IPS-NIHi7 (cell line): Measurements from ENCODE around the gene CARS2.

ENCODE experiments used
- DNase-seq: peaks from one replicate; pipeline ENCODE4 v3.0.0; 2012; ENCODE audit warnings: mixed read lengths; ENCODE audit errors: extremely low spot score

The CARS2 gene

DNA sequence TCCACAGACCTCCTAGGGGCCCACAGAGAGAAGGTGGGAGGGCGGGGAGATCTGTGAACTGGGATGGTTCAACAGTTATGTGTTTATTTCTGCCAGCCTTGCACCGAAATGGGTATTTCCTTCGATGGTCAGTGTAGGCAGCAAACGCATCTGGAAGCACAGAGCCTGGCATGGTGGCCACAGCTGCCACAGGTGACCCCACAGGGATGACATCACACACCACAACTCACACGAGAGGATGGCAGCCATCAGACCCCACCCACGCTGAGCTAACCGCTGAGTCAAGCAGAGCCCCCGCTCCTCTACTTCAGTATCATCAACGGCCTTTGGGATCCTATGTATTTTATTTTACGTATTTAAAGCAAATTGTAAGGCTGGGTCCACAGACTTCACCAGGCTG, 53.2 kb downstream of the CARS2 start:
- DNase-seq = no peak

DNA sequence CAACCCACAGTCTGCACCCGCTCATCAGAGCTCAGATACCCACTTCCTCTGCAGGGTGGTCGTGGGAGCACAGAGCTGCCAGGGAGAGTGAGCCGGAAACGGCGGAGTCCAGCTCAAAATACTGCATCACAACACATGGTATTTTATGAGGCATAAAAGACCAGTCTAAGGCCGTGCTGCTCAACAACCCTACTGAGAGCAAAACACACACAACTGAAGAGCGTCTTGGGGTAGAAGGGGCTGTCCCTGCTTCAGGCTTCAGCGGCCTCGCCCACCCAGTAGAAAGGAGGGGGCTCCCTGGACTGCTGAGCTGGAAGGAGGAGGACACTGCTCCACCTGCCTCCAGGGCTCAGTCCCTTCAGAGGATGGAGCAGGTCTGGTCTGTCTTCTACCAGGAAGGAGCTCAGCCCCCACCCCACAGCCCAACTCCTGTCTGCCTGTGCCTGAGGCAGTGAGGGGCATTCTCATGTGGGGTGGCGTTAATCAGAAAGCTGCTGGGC, 53.6 kb downstream of the CARS2 start:
- no peak for DNase-seq

DNA sequence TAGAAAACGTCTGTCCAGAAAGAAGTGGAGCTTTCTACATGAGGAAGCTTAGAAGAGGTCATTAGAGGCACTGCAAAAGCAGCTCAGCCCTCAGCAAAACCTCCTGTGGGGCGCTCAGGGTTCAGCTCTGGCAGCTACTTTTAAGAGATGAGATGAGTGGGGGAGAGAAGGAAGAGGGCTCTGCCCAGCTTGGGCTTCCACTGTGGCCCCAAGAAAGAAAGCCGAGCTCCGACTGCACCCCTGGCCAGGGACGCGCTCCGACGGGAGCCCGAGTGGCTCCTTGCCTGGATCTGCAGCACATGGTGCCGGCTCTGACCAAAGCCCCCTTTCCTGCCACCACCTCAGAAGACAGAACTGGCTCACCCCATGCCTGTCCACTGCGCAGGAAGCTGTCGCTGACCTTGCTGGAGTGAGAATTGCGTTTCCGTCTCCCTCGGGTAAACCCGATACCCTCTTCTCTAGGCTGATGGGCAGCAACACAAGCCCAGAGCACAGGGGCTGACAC, 54.1 kb downstream of the CARS2 start:
- no peak for DNase-seq

DNA sequence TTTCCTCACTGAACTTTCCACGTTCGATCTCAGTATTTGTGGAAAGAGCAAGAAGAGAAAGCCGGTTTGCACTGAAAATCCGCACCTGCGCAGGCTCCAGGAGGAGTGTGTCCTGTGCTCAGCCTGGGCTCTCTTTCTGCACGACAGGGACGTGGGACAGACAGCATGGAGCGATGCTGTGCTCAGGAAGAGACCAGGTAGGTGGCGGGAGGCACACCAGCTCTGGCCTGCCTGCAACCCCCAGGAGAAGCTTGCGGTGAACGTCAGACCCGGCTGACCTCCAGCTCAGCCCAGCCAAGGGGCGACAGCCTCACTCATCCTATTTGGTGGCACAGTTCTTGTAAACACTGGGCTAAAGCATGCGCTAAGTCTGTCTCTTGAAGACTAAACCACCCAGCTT, 54.6 kb downstream of the CARS2 start:
- no peak for DNase-seq

DNA sequence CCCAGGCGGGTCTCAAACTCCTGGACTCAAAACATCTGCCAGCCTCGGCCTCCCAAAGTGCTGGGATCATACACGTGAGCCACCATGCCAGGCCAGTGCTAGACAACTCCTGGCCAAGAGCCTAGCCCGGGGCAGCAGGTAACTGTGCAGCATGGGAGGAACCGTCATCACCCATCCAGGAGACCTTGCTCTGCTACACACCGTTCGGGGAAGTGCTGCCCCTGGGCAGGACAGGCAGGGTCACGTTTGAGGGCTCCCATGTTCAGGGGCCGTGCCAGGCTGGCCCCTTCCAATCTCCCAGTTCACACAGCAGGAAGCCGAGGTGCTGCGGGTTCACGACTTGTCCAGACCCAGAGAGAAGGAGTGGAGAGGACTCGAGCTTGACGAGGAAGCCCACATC, 55.5 kb downstream of the CARS2 start:
- no peak for DNase-seq

DNA sequence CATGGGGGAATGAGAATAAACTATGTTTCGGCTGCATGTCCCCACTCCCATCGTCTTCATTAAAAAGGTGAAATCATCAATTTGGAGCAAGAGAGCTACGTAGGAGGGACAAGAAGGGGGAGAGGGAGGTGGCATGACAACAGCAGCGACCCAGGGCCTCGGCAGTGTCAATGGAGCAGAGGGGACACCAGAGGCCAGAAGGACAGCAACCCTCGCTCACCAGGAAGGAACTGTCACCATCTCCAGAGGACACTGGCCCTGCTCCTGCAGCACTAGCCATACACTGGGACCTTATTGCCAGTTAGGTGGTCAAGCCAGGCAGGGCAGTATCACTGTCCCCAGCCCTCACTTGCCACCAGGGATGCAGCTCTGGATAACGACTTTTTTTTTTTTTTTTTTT, 56.4 kb downstream of the CARS2 start:
- DNase-seq = no peak

DNA sequence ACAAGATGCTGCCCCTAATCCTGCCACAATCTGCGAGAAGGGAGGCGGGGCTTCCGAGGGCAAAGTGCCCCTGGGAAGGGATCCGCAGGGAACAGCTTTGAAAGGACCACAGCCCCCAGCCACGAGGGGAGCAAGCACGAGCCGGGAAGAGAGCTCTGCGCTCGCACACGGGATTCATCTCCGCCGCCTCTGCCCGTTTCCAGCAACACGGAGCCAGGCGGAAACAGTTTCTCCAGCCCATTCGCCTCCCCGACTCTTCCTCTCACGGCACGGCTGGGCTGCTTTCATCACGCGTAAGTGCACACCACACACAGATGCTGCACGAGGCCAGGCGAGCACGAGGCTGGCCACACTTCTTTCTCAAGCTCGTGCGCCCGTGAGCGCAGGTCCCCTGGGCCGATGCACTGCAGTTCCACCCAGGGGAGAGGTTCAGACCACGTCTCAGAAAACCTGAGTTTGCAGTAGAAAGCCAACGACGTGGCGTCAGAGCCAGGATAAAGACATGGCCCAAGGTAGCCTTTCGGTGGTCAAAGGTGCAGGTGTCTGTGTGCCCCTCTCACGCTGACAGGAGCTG, 57.0 kb downstream of the CARS2 start:
- DNase-seq = no peak

DNA sequence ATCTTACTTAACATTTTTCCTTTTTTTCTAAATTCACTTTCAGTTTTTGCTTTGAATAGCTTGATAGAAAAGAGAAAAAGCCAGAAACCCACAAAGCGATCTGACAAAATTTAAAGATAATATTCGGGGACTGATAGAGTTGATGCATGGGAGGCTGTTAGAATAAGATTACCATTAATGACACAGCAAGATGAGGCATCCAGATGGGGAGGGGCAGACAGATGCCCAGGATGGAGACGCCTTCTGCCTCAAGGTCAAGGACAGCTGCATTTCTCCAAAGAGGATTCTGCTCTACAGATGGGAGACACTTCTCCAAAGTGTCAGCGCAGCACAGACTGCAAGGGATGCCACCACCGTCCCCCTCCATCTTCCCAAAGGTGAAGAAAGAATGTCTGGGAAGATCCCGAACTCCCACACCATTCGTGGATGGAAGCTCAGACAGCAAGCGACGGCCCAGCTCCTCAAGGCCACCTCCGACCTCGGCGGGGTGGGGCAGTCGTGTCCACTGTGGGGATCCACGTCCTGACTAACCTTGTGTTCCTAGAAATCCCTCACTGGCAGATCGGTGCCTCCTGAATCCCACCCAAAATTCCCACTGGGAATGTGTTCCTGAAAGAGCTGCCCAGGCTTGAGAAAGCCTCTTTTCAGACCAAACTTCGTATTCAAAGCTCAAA, 57.6 kb downstream of the CARS2 start:
- DNase-seq = no peak

DNA sequence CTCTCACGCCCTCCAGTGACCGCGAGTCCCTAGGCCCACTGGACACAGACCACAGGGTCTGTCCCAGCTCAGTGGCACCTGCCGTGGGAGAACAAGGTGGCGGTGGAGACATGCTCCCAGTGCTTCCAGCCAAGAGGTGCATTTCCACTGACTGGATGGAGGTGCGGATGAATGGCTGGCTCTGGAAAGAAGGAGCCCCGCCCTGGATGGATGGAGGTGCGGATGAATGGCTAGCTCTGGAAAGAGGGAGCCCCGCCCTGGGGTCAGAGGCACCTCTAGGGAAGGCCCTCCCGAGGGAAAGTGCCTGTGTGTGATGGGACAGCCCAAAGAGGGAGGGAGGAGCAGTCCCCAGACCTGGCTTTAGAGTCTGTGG, 58.6 kb downstream of the CARS2 start:
- DNase-seq = no peak

DNA sequence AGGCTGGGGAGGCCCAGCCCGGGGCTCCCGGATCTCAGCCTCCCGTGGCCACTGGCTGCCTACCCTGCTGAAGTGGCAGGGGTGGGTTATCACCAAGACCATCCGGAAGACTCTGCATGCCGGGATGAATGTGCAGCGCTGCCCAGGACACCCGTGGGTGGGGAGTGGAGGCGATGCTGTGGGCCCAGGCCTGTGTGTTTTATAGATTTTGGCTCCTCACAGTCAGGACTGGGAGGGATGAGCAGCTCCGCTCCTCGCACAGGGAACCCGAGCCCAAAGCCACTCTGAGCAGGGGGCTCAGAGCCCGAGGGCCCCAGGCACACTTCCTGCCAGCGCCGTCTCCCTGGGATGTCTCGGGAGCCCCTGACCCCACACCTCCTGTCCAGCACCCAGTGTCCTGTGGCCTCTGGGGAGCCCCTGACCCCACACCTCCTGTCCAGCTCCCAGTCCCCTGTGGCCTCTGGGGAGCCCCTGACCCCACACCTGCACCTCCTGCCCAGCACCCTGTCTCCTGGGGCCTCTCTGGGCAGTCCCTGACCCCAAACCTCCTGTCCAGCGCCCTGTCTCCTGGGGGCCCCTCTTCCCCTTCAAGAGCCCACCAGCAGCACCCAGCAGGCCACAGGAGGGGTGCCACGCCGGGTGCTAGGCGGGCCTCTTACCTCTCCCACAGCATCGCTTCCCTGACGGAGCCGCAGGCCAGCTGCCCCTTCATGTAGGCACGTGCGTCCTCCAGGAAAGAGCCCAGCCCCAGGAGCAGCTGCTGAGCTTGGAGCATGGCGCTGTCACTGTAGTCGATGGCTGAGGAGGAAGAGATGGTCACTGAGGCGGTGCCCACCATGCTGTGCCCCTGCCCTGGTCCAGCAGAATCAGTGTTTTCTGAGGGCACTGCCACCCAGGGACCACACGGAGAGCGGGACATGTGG, 59.2 kb downstream of the CARS2 start:
- no peak for DNase-seq

DNA sequence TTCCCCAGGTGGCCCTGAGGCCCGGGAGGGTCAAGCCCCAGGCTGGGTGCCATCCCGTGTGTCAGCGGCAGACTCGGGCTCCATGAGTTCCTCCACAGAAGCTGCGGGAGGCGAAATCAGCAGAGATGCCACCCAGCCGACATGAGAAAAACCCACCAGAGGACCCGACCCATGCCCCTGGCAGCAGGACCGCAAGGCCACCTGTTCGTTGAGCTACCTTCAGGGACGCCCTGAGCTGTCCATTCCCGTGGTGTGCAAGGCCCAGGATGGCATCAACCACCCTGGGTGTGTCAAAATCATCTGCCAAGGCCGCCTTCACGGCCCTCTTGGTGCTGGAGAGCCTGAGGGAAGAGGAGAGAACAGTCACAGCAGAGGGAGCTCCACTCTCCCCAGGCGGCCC, 60.2 kb downstream of the CARS2 start:
- DNase-seq = no peak

DNA sequence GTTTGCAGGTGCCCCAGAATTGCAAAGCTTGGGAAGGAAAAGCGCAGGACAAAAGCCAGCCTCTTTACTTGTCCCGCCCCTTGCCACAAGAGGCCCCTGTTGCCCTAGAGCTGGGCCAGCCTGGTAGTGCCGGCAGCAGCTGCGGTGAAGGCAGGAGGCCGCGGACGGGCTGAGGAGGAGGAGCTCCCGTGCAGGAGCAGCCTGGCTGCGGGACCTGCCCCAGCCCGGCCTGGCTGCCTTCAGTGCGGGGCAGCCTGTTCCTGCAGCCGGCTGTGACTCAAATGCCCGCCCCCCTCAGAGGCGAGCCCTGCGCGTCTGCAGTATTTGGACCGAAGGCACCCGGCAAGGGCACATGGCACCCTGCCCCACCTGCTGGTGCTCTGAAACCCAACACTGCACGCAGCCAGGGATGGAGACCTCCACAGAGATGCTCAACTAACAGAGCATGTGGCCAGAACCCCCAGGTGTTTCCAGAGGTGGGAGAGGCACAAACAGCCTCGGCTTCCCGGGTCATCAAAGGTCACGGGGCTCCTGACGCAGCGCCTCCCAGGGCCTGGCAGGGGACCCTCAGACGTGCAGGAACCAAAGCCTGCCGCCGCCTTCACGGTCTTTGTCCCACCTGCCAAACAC, 60.9 kb downstream of the CARS2 start:
- DNase-seq = peak; percentile 93

DNA sequence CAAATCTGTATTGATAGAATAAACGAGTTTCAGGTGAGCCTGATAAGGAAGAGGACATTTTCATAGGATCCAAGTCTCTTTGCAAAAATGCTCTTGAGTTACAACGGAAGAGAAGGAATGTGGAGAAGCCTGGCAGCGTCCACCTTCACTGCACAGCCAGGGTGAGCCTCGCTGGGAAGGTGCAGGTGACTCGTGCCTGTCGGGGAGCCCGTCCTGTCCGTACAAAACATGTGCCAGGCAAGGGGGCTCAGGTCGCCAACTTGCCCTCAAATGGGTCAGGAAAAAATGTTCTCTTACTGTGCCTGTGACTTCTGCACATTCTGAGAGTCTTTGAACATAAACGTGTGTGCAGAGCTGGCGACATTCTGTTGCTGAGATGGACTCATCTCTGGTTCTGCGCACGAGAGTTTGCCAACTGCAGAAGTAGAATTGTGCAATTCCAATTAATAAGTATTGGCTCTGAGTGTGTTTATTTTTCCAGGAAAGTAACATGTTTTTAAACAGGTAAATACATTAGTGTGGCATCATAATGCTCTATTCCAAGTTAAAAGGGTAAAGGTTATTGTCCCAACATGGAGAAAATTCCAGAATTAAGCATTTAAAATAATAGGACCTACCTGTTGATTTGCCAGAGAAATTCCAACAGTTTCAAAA, 62.0 kb downstream of the CARS2 start:
- DNase-seq = no peak

DNA sequence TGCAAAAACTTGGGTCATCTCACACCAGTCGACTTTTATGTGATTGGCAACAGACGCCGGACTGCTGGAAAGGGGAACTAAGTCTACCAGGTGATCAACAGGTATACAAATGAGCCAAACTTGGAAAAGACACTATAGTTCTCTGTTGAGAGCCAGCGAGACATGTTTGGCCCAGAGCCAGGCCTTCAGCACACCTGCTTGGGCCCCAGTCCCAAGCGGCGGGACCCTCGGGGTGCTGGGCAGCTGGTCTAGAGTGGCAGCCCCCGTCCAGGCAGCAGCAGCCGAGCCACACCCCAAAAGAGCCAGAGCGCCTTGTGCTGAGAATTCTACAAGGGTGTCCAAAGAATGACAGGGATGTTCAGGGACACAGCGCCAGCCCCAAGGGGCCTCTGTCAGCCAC, 62.6 kb downstream of the CARS2 start:
- DNase-seq = no peak

DNA sequence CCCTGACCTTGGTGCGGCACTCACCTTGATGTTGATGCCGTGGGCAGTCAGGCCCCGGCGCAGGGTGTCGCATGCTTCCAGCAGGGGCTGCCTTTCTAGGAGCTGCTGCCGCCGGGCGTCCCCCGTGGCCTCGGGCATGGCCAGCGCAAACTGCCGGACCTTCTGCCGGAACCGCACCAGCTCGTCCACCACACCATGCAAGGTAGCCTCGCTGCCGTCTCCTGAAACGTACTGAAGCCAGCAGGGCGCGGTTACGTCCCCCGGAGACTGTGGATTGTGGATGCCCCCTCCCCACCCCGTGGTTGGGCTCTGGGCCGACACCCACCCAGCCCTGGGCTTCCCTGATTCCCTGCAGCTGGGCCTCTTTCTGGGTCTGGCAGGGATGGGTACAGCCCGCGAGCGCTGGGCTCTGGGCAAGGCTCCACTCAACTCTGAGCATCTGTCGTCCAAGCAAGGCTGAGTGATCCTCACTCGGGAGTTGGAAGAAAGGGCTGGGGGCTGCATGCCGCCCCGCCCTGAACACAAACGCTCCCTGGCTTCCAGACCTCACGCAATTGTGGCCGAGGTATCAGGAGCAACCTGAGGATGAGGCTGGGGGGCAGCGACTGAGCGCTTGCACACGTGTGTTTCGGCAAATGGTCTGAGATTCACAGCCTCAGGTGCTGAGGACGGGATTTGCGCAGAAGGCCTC, 63.5 kb downstream of the CARS2 start:
- no peak for DNase-seq

DNA sequence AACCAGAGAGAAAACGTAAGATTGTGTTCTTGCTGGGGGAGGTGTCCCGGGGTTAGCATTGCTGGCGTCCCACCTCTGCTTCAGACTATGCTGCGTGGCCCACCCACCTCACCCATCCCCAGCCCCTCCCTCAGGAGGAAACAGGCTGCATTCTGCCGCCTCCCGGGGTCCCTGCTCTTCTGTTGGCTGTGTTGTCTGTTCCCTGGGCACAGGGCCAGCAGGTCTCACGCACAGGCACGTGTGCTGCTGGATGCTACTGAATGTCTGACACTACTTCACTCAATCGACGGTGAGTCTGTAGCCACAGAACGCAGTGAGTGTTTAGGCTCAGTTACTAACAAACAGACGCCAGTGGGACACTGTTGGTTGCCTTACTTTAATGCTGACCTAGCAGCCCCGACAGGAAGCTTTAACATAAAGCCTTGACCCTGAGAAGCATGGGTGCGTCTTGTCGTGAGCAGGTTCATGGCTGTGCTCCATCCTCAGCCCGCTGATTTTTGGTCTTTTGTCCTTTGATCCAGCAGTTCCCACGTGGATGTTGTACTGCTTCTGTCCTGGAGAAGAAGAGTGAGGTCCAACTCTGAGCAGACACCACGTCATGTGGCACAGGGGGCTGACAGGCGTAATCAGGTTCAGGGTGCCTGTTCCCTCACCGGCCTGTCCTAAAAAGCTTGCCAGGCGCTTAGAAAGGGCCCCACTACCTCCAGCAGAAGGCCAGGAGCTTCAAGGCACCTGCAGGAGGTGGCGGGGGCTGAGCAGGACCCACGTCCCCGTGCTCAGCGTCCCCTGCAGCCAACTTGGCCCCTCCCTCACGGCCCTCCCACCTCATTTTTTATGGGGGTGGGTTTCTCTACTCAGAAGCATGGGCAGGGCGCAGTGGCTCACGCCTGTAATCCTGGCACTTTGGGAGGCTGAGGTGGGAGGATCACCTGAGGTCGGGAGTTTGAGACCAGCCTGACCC, 64.6 kb downstream of the CARS2 start:
- DNase-seq = no peak

DNA sequence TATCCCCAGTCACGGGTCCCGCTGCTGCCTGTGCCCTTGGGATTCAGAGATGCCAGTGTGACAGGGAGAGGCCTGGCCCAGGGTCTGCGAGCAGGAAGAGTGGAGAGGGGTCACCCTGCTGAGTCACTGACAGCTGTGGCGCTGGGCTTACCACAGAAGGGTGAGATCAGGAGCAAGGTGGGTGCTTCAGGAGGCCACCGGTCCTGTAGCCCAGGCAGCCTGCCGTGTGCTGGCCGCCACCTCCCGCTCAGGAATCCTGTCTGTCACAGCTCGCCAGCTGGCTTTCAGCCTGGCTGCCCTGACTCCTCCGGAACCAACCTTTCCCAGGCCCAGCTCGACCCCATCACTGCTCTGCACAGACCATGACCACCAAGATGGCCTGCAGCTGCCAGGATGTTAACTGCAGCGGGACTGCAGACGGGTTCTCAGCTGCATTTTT, 65.3 kb downstream of the CARS2 start:
- no peak for DNase-seq

DNA sequence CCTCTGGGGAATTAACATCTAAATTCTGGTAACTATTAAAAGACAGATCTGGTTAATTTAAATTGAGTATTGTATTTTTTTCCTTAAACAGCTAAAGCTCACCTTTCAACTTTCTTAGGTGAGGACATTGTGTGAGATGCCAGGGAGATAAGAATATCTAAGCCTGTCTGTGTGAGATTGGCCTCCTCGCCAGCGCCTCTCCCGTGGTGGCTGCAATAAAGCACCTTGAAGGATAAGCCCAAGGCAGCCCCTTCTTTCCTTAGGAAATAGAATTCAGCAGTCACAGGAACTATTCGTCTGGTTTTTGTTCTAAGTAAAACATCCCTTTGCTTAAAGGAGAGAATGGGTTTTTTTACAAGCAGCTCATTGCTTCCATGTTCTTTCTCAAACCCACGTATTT, 66.0 kb downstream of the CARS2 start:
- no peak for DNase-seq
